Measurements from ENCODE around the gene JPH2.
"Not testable (repeated sequence)": the region's sequence is repeated elsewhere in the genome, so short reads cannot be mapped to it uniquely, and the experiment has no call there.

Gene JPH2

GRCh38 chr20:44187054-44187771 is at the start of gene JPH2:
JPH2 (minus strand) TSS chr20:44187188; CDS start chr20:44186705, 483 bp downstream.
- in situ Hi-C loops (cut with MboI; ENCODE audit: low sequenced_read_pairs) = no loop called here

DNA sequence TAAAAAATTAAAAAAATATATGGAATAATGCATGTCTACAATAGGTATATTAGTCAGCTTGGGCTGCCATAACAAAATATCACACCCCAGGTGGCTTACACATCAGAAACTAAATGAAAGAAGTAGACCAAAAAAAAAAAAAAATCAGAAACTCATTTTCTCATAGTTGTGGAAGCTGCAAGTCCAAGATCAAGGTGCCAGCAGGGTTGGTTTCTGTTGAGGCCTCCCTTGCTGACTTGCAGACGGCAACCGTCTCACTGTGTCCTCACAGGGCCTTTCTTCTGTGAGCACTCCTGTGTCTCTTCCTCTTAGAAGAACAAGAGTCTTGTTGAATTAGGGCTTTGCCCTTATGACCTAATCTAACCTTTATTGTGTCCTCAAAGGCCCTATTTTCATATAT is 48.7 kb upstream of the JPH2 start:
- in situ Hi-C loops (cut with MboI; ENCODE audit: low sequenced_read_pairs) = no loop called here

- in situ Hi-C loops (cut with MboI; ENCODE audit: low sequenced_read_pairs) = no loop called here
Measured at GRCh38 chr20:44234566-44235317, 47.8 kb upstream of the JPH2 start.

- in situ Hi-C loops (cut with MboI; ENCODE audit: low sequenced_read_pairs) = no loop called here
Measured at GRCh38 chr20:44233436-44234016, 46.5 kb upstream of the JPH2 start.

- in situ Hi-C loops (cut with MboI; ENCODE audit: low sequenced_read_pairs) = not testable (repeated sequence)
Measured at GRCh38 chr20:44232469-44232856, 45.5 kb upstream of the JPH2 start.

DNA sequence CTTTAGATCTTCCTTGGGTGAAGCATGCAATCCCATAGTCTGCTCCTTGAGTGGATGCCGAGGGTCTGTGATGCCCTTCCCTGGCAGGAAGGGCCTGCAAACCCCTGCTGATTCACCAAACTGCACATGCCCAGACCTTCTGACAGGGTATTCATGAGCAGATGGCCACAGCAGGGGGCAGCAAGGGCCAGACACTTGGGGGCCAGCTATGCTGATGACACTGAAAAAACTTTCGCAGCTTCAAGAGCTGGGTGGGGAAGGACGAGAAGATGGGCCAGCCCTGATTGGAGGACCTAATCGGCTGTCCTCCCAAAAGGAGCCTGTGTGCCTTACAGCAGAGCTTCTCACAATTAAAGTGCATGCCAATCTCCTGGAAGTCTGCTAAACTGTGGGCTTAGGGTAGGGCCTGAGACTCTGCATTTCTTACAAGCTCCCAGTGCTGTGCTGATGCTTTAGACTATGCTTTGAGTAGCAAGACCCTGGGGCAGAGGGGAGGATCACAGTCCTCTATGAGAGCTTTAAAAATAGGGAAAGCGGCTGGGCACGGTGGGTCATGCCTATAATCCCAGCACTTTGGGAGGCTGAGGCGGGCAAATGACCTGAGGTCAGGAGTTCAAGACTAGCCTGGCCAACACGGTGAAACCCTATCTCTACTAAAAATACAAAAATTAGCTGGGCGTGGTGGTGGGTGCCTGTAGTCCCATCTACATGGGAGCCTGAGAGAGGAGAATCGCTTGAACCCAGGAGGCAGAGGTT is 44.9 kb upstream of the JPH2 start:
- in situ Hi-C loops (cut with MboI; ENCODE audit: low sequenced_read_pairs) = no loop called here

GRCh38 chr20:44231193-44231592 is 44.2 kb upstream of the JPH2 start:
- in situ Hi-C loops (cut with MboI; ENCODE audit: low sequenced_read_pairs) = no loop called here

- in situ Hi-C loops (cut with MboI; ENCODE audit: low sequenced_read_pairs) = no loop called here
Measured at GRCh38 chr20:44228465-44229258, 41.7 kb upstream of the JPH2 start.

- in situ Hi-C loops (cut with MboI; ENCODE audit: low sequenced_read_pairs) = no loop called here
Measured at GRCh38 chr20:44224637-44225036, 37.6 kb upstream of the JPH2 start.

GRCh38 chr20:44223721-44224120 is 36.7 kb upstream of the JPH2 start:
- in situ Hi-C loops (cut with MboI; ENCODE audit: low sequenced_read_pairs) = no loop called here

DNA sequence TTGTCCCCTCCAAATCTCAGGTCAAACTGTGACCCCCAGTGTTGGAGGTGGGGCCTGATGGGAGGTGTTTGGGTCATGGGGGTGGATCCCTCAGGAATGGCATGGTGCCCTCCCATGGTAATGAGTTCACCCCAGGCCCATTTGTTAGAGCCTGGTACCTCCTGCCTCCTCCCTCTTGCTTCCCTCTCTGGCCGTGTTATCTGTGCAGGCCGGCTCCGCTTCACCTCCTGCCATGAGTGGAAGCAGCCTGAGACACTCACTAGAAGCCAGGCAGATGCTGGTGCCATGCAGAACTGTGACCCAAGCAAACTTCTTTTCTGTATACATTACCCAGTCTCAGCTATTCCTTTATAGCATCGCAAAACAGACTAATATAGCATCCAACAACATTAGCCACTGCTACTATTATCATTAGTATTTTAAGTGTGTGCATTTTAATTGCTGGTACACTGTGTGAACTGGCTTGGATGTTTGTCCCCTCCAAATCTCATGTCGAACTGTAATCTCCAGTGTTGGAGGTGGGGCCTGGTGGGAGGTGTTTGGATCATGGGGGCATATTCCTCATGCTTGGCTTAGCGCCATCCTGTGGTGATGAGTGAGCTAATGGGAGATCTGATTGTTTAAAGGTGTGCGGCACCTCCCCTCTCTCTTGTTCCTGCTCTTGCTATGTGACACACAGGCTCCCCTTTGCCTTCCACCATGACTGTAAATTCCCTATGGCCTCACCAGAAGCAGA is 35.8 kb upstream of the JPH2 start:
- in situ Hi-C loops (cut with MboI; ENCODE audit: low sequenced_read_pairs) = no loop called here

GRCh38 chr20:44222027-44222426 is 35.0 kb upstream of the JPH2 start:
- in situ Hi-C loops (cut with MboI; ENCODE audit: low sequenced_read_pairs) = no loop called here

- in situ Hi-C loops (cut with MboI; ENCODE audit: low sequenced_read_pairs) = no loop called here
Measured at GRCh38 chr20:44221368-44221954, 34.5 kb upstream of the JPH2 start.

DNA sequence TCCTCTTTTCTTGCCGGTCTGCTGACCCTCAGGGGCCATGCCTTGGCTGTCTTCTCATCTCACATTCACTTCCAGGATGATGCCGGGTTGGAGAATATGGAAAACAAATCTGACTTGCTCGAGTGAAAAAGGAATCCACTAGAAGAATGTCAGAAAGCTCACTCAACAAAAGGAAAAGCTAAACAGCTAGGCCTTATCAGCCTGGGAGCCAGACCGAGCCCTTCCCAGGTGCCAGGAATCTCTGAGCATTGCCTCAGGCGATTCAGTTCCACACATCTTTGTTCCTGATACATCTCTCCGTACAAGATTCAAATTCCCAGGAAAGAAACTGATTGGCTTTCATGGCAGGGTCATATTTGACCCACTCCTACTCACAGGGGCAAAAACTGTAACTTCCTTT is 32.8 kb upstream of the JPH2 start:
- in situ Hi-C loops (cut with MboI; ENCODE audit: low sequenced_read_pairs) = no loop called here

DNA sequence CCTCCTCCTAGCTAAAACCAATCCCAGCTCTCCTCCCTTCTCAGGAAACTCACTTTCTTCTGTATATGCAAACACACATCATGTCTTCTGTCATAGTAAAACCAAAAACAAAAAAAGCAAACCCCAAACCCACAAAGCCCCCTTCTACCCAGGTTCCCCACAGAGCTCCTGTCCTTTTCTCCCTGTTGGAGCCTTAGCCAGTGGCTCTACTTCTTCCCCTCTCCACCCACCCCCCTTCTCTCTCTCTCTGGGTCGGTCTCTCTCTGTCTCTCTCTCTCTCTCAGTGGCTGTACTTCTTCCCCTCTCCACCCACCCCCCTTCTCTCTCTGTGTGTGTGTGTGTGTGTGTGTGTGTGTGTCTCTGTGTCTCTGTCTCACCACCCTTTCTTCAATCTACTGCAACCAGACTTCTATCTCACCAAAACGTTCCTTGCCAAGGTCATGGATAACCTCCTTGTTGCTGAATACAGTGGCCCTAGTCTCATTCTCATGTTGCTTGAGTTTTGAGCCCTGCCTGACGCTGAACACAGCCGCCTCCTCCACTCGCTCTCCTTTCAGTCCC is 32.3 kb upstream of the JPH2 start:
- in situ Hi-C loops (cut with MboI; ENCODE audit: low sequenced_read_pairs) = no loop called here

DNA sequence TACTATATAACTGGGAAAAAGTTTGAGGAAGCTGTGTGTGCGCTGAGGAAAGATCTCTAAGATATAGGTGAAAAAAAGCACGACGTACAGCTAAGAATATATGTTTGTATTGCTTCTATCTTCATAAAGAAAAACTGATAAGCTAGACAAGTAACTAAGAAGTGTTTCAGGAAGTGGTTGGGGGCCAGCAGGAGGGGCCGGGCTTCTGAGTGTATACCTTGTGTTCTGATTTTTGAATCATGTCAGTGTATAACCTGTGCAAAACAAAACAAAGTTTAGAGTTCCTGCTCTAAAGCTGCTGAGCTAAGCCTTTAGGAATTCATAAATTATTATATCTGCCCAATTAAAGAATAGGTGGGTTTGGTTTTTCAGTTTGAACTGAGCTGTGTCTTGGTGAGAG is 31.5 kb upstream of the JPH2 start:
- in situ Hi-C loops (cut with MboI; ENCODE audit: low sequenced_read_pairs) = no loop called here

GRCh38 chr20:44217342-44218092 is 30.5 kb upstream of the JPH2 start:
- in situ Hi-C loops (cut with MboI; ENCODE audit: low sequenced_read_pairs) = no loop called here

- in situ Hi-C loops (cut with MboI; ENCODE audit: low sequenced_read_pairs) = no loop called here
Measured at GRCh38 chr20:44215125-44215524, 28.1 kb upstream of the JPH2 start.

- in situ Hi-C loops (cut with MboI; ENCODE audit: low sequenced_read_pairs) = no loop called here
Measured at GRCh38 chr20:44212792-44213191, 25.8 kb upstream of the JPH2 start.
